Ascending aorta (tissue), 2 donors: ENCODE results near the gene SIX5. TPM values are rescaled to one million over a fixed set of nuclear protein-coding genes. Genes with fewer than 3 reads are reported as not detected.

Experiments
- DNase-seq, 2 donors: peaks; one replicate each; pipeline ENCODE4 v3.0.0-alpha.2; 2019; ENCODE audit warnings: low spot score in 2 of 2
- H3K27ac ChIP-seq, 2 donors: fragments of 200-600 bp; sonication (generic); one replicate each; pipeline ENCODE4 v1.5.1; 2016 to 2017; ENCODE audit warnings: mild to moderate bottlenecking in 1 of 2
- H3K27me3 ChIP-seq: fragments of 200-600 bp; sonication (generic); one replicate; pipeline ENCODE4 v1.5.1; 2017
- H3K36me3 ChIP-seq, 2 donors: fragments of 200-600 bp; sonication (generic); one replicate each; pipeline ENCODE4 v1.5.1; 2016
- H3K4me1 ChIP-seq, 2 donors: fragments of 200-600 bp; sonication (generic); one replicate each; pipeline ENCODE4 v1.5.1; 2016 to 2017; ENCODE audit warnings: mild to moderate bottlenecking in 1 of 2
- H3K4me3 ChIP-seq, 2 donors: fragments of 200-600 bp; sonication (generic); one replicate each; pipeline ENCODE4 v1.5.1; 2016 to 2017; ENCODE audit warnings: mild to moderate bottlenecking in 1 of 2
- H3K9me3 ChIP-seq, 2 donors: fragments of 200-600 bp; sonication (generic); one replicate each; pipeline ENCODE4 v1.5.1; 2016
- CTCF ChIP-seq, 3 experiments: fragments of 200-600 bp in 2 of 3; fragments of 450-650 bp in 1 of 3; sonication (generic) in 2 of 3; IDR thresholded peaks; one replicate each; pipeline ENCODE4 v1.5.1; 2016 to 2019; ENCODE audit warnings: antibody characterized with exemption in 3 of 3, mild to moderate bottlenecking in 1 of 3, moderate library complexity in 1 of 3
- intact Hi-C: fragments of 100-400 bp; cut with DNase I; formaldehyde crosslinking; loops from one replicate; pipeline ENCODE4 v1.15.1; 2023
- total RNA-seq: library from RNA; depleted of rRNA; stranded (reverse); fragments of >200 nt; gene quantifications from one replicate; pipeline ENCODE4 v1.1.0, GENCODE V29; 2016

Gene SIX5
- total RNA-seq, 1 donor from 2014 or later: 39.2 TPM

DNA sequence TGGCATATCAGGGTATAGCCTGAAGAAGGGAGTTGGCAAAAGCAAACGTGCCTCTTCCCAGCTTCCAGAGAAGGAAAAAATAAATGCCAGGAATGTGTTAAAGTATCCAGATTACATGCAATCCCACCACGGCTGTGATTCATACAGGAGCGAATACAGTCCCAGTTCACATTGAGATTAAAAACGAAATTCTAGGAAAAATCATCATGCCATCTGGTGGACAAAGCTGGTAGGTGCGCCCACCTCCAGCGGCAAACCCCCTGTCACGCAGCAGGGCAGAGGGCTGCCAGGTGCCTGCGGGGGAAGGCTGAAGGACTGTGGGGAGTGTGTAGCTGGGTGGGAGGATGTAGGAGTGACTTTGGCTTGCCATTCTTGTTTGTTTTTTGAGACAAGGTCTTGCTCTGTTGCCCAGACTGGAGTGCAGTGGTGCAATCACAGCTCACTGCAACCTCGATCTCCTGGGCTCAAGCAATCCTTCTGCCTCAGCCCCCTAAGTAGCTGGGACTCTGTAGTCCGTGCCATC lies 30.0 kb upstream of the SIX5 start:
- H3K27ac ChIP-seq: no peak overlapping the region
- H3K4me1 ChIP-seq: no peaks in the 10 kb centered on the region
- no peak overlapping the region for H3K4me3 ChIP-seq
- peak; percentile 80 to 93 (median 90) for TF ChIP-seq CTCF (IDR thresholded peaks at IDR 0.05)
- intact Hi-C loops: loop anchor here (1.0 to 2.0 kb wide), 3 partner anchors 16 to 106 kb away; partner anchors contain the start of genes DMPK and QPCTL
- H3K36me3 ChIP-seq: no peaks in the 10 kb centered on the region
- no peaks in the 10 kb centered on the region for H3K9me3 ChIP-seq
- H3K27me3 ChIP-seq: no peaks in the 10 kb centered on the region
- peak in 1 of 2 donors; percentile 86 for DNase-seq

GRCh38 chr19:45794627-45795026 lies 25.6 kb upstream of the SIX5 start:
- intact Hi-C loops: no loop called here

DNA sequence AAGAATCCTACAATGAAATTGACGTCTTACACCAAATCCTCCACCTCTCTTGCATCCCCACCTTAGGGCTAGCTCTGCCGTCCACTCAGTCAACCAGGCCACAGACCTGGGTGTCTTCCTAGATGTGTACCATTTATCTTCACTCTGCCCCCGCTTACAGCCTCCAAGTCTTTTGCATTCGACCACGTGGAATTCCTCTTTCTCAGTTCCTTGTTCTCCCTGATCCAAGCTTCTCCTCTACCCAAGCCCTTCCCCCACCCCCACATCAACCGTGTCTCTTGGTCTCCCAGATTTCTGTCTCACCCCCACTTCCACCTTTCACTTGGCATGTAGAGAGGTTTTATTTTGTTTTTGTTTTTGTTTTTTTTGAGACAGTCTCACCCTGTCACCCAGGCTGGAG lies 24.8 kb upstream of the SIX5 start:
- Histone ChIP-seq H3K4me3 (no peak overlapping the region), H3K27ac (no peak overlapping the region), H3K36me3 (peaks cover 12 to 19% of the 10 kb centered on the region in 2 donors), H3K9me3 (no peaks in the 10 kb centered on the region), H3K27me3 (no peaks in the 10 kb centered on the region), H3K4me1 (peaks cover 0 to 10% of the 10 kb centered on the region in 2 donors)
- intact Hi-C loops: no loop called here
- DNase-seq: no peak
- TF ChIP-seq CTCF (IDR thresholded peaks at IDR 0.05): no peak

More at GRCh38 chr19:45794627-45795026, 25.6 kb upstream of the SIX5 start:
- TF ChIP-seq CTCF (IDR thresholded peaks at IDR 0.05): no peak
- Histone ChIP-seq H3K27me3 (no peaks in the 10 kb centered on the region), H3K27ac (no peak overlapping the region), H3K4me3 (no peak overlapping the region), H3K36me3 (peaks cover 5 to 11% of the 10 kb centered on the region in 2 donors), H3K4me1 (peaks cover 0 to 10% of the 10 kb centered on the region in 2 donors), H3K9me3 (no peaks in the 10 kb centered on the region)
- DNase-seq: no peak

DNA sequence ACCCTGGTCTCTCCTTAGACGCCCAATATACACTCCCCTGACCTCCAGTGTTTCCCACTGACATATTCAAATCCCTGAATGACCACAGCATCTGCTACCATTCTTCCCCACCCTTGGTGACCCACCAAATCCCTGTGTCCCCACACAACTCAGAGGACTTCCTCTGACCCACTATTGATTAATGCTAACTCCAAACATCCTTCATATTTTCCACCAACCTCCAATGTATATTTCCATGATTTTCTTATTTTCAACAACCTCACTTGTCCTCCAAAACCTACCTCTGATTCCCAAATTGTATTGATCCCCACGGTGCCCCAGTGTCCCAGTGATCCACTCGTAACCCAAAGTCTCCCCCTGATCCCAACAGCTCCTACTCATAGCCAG lies 24.1 kb upstream of the SIX5 start:
- no peaks in the 10 kb centered on the region for H3K9me3 ChIP-seq
- peaks cover 19 to 26% of the 10 kb centered on the region in 2 donors for H3K36me3 ChIP-seq
- H3K27ac ChIP-seq: peak overlapping the region; percentile 30 to 44
- H3K4me3 ChIP-seq: peak overlapping the region in 1 of 2 donors; percentile 21
- no peak for DNase-seq
- no peaks in the 10 kb centered on the region for H3K27me3 ChIP-seq
- H3K4me1 ChIP-seq: peaks cover 0 to 10% of the 10 kb centered on the region in 2 donors
- intact Hi-C loops: no loop called here
- TF ChIP-seq CTCF (IDR thresholded peaks at IDR 0.05): no peak

GRCh38 chr19:45792470-45793177 lies 23.6 kb upstream of the SIX5 start, which contains the start of gene DMWD:
Gene DMWD, minus strand, starts transcription at chr19:45792845. Its CDS starts 89 bp downstream, at chr19:45792756.
- H3K4me3 ChIP-seq: peak within 1 kb of the TSS; percentile 68 to 87
- peaks cover 0 to 10% of the 10 kb centered on the region in 2 donors for H3K4me1 ChIP-seq
- H3K9me3 ChIP-seq: no peaks in the 10 kb centered on the region
- H3K27ac ChIP-seq: peak within 1 kb of the TSS; percentile 60 to 74
- TF ChIP-seq CTCF (IDR thresholded peaks at IDR 0.05): no peak
- peak; percentile 95 to 100 for DNase-seq
- H3K27me3 ChIP-seq: no peaks in the 10 kb centered on the region
- intact Hi-C loops: loop anchor here (1.0 kb wide), 2 partner anchors 8 to 22 kb away; no protein-coding TSS in a partner anchor
- H3K36me3 ChIP-seq: peaks cover 19 to 29% of the 10 kb centered on the region in 2 donors
